HPDE6-E6E7 (cell line): ENCODE results near the gene MPPED1.

ENCODE experiments used
- DNase-seq: peaks from one replicate; pipeline ENCODE4 v3.0.0; 2011; ENCODE audit warnings: missing footprints; ENCODE audit errors: extremely low spot score

Gene MPPED1

GRCh38 chr22:43411040-43411868 lies 560 bp upstream of the MPPED1 start:
- DNase-seq: no peak

- no peak for DNase-seq
These were observed 1.3 kb downstream of the MPPED1 start for GRCh38 chr22:43412808-43413795.

GRCh38 chr22:43413826-43414225 lies 2.0 kb downstream of the MPPED1 start:
- no peak for DNase-seq

DNA sequence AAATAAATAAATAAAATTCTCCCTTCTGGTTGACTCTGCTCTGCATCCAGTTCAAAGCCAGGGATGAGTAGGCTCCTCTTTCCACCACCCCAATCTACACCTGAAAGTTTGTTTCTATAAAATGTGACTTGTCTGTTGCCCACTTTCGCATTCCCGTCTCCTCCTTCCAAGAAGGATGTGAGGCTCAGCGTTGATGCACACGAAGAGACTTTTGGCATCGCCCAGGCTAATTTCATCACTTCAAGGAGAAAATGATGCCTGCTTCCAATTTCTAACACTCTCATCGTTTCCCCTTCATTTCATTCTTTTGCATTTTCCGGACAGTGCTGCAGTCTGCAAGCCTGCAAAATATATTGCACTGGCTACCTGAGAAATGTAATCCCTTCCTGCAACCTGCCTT lies 3.9 kb downstream of the MPPED1 start:
- DNase-seq: no peak

DNA sequence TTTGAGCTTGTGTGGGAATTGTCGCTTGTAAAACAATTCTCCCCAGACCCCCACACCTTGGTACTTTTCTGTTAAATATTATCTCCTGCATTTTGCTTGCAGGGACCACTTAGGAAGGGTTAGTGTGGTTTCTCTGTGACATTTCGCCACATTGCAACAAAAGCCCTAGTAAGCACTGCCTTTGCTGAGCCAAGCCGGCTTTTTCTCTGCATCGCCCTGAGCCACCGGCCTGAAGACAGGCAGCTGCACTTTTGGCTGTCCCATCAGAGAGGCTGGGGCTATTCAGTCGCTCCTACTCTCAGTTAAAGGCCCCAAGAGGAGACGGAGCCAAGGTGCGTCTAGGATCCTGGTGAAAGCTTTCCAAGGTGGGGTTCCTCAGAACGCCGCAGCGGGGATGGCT lies 5.7 kb downstream of the MPPED1 start:
- no peak for DNase-seq

GRCh38 chr22:43418079-43418825 lies 6.4 kb downstream of the MPPED1 start:
- no peak for DNase-seq

DNA sequence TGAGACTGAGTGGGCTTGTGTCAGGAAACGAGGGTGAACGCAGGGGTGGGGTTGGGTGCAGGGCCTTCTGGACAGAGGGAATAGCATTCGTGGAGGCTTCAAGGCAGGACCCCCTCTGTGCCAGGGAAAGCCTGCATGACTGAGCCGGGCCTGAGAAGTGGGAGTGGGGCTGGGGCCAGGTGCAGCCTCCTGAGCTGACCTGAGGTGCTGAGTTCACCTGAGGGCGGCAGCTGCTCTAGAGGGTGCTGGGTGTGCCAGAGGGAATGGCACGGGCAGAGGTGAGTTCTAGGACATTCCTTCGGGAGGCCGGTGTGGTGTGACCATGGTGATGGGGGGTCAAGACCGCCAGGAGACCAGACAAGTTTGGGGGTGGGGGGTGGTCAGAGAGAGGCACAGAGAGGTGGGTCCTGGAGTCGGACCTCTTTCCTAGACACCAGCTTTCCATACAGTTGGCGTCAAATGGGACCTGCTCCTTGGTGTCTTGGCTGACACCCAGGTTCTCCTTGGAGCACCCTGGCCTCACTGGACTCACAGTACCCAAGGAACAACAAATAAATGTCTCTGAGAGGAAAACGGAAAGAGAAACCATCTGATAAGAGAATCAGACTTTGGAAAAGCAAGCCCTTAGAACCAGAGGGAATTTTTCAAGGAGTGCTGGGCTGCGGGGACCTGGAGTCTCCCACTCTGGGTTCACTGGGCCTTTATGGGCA lies 7.7 kb downstream of the MPPED1 start:
- no peak for DNase-seq

DNA sequence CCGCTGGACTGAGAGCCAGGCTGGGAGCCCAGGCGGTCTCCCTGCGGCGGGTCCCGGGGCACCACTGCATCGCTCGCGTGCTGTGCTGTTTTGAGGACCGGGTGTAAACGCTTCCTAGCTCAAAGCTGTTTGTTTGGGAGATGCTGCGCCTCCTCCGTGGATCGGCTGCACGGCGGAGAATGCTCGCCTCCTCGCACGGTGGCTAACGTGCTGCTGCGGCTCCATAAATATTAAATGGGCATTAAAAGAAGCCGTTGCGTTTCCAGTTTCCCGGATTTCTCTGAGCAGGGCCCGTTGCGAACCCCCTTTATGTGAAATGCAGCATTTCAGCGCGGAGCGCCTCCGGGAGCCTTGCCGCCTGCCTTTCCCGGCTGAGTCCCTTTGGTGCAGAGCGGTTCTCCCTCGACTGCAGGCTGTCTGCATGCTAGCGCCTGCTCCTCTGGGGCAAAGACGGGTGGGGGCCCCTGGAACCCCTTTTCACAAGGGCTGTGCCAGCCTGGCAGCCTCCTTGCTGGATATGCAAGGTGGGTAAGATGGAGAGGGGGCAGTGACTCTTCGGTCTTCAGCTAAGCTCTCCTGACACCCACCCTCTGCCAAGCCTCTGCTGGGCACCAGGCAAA lies 9.3 kb downstream of the MPPED1 start:
- DNase-seq: no peak

- DNase-seq: no peak
These were observed 10.3 kb downstream of the MPPED1 start for GRCh38 chr22:43421914-43422615.

DNA sequence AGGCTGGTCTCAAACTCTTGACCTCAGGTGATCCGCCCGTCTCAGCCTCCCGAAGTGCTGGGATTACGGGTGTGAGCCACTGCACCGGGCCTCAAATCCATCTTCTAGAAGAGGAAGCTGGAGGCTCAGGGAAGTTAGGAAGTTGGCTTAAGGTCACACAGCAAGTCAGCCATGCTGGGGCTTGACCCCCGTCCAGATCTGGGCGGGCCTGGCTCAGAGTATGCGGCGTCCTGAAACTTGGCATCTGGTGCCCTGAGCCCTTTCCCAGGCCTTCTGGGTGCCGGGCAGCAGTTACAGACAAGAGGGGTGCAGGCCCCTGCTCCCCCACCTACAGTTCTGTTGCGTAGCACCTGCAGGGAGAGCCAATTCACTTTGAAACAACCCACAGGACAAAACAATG lies 11.2 kb downstream of the MPPED1 start:
- DNase-seq: no peak

GRCh38 chr22:43424201-43424600 lies 12.4 kb downstream of the MPPED1 start:
- DNase-seq: no peak

DNA sequence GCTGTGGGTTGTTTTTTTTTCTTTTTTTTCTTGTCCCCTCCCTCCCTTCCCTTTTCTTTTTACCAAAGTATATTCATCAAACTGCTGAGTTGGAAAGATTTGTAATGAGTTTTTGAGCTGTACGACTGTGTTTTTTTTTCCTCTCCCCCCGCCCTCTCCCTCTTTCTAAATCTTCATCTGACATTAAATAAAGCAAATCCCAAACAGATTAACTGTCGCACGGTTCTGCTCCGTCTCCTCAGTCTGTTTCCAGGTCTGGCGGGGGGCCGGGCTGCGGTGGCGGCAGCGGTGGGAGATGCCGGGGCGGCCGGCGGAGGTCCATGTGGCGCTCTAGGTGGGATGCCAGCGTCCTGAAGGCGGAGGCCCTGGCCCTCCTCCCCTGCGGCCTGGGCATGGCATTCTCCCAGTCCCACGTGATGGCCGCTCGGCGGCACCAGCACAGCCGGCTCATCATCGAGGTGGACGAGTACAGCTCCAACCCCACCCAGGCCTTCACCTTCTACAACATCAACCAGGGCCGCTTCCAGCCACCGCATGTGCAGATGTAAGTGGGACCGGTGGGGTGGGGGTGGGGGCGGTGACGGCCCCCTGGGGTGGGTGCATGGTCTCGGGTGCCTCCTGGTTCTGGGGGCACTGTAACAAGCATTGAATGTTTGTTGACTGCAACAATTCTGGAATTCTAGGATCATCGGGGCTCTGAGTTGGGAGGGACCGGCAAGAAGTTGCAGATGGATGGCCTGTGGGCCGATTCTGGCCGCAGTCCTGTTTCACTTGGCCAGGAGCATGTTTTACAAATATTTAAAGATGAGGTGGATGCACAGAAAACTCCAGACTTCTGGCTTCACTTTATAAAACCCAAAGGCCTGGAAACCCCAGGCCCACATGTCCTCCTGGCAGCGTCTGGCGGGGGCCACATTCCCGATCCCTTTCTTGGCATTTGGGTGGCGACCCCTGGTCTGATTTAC lies 13.1 kb downstream of the MPPED1 start:
- DNase-seq: no peak

DNA sequence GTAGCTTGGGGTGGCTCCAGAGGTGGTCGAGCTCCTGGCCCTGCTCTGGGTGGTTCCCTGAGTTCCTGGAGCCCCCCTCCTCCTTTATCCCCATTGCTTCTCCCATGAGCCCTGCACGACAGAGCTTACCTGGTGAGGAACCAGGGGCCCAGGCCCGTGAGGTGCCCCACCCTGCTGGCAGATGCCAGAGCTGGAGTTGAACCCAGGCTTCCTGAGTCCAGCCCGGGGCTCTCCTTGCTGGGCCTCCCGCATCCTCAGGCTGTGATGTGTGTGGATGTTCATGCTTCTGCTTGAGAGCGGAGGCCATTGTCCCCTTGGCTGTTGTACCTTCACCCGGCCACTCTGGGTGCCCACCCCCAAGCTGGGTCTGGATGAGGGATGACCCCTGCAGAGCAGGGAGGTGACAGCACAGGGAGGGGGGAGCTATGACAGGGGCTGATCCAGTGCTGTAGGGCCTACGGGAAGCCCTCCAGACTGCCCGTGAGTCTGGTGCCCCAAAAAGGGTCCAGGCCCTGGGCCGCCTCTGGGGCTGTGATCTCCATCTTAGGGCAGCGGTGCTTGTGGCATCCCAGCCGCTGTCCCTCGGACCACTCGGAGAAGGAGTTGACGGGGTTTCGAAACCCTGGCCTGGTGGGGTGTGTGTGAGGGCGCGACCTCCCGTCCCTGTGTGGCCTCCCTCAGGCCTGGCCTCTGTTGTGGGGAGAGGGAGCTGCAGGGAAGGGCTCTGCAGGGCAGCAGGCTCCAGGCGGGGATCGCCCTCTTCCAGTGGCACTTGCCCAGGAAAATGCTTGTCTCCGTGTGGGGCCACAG lies 14.4 kb downstream of the MPPED1 start:
- no peak for DNase-seq

- DNase-seq: no peak
These were observed 15.0 kb downstream of the MPPED1 start for GRCh38 chr22:43426816-43427215.

DNA sequence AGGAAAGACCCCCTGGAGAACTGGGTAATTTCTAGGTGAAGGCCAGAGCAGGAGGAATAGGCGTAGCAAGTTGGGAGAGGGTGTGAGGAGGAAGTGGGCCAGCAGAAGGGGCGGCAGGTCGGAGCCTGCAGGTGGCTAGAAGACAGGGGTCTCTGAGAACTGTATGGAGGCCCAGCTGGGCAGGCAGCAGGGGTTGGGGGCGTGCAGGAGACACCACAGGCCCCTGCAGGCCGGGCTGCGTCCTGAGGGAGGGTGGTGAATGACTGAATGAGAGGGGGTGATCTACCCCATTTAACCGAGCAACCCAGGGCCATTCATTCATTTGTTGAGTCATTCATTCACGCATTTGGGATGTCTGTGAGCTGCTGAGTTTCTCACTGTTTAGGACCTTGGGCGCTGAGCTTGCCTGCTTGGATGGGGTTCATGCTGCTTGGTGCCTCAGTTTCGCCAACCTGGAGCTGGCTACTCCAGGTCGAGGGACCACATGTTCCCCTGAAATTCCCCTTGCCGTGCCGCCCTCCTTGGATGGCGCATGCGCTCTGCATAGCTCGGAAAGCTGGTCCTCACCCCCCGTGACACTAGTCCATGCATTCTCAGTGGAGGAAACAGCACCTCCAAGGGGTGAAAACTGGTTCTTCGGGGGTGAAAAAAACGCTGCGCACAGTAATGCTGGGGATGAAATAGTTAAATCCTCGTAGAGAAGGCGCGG lies 15.6 kb downstream of the MPPED1 start:
- DNase-seq: no peak

GRCh38 chr22:43428005-43428485 lies 16.2 kb downstream of the MPPED1 start:
- DNase-seq: no peak

- DNase-seq: no peak
These were observed 16.7 kb downstream of the MPPED1 start for GRCh38 chr22:43428521-43428920.
